A375 (cell line): ENCODE data around the gene NAXE. TPM values are rescaled to one million over a fixed set of nuclear protein-coding genes. Genes with fewer than 3 reads are reported as not detected.

Experiments
- total RNA-seq: library from RNA; depleted of rRNA; stranded (reverse); fragments of >200 nt; shearing (Covaris generic); gene quantifications from 2 replicates; pipeline ENCODE4 v1.2.3, GENCODE V29; 2014; rRNA removed

Gene NAXE
- 215 and 218 TPM in 2 replicates for total RNA-seq

GRCh38 chr1:156591432-156592157, at the start of gene NAXE:
Gene NAXE, plus strand, starts transcription at chr1:156591776. Its CDS starts 29 bp downstream, at chr1:156591805.

GRCh38 chr1:156571919-156572662, 19.5 kb upstream of the NAXE start, which contains the start of gene IQGAP3:
Gene IQGAP3, minus strand, starts transcription at chr1:156572565. Its CDS starts 36 bp downstream, at chr1:156572529.

GRCh38 chr1:156579472-156579871, 12.1 kb upstream of the NAXE start, which contains the start of gene TTC24:
Gene TTC24, plus strand, starts transcription at chr1:156579723. Its CDS starts 1,642 bp downstream, at chr1:156581365.

GRCh38 chr1:156601122-156601830, 9.7 kb downstream of the NAXE start, which contains the start of gene GPATCH4:
Gene GPATCH4, minus strand, starts transcription at chr1:156601479.

GRCh38 chr1:156618853-156619581, 27.4 kb downstream of the NAXE start, which contains the start of gene HAPLN2:
Gene HAPLN2, plus strand, starts transcription at chr1:156619415. Its CDS starts 4,076 bp downstream, at chr1:156623491.

GRCh38 chr1:156641761-156642264, 50.2 kb downstream of the NAXE start, which contains the start of gene BCAN:
Gene BCAN, plus strand, starts transcription at chr1:156642117. Its CDS starts 3,938 bp downstream, at chr1:156646055.

Other genes starting within 250 kb of the NAXE start
- not detected in 2 replicates for gene RHBG, start 222.6 kb upstream of the NAXE start, total RNA-seq
- 23.1 and 26.2 TPM in 2 replicates for gene MEF2D, start 91.0 kb upstream of the NAXE start, total RNA-seq
- 99.3 and 101 TPM in 2 replicates for gene IQGAP3, start 19.2 kb upstream of the NAXE start, total RNA-seq
- gene TTC24, start 12.1 kb upstream of the NAXE start, total RNA-seq, result not detected in 2 replicates
- gene GPATCH4, start 9.7 kb downstream of the NAXE start, total RNA-seq, result 101 and 103 TPM in 2 replicates
- not detected in 2 replicates for gene HAPLN2, start 27.6 kb downstream of the NAXE start, total RNA-seq
- gene BCAN, start 50.3 kb downstream of the NAXE start, total RNA-seq, result not detected in 2 replicates
- 47.5 and 50.1 TPM in 2 replicates for gene NES, start 85.6 kb downstream of the NAXE start, total RNA-seq
- gene CRABP2, start 113.8 kb downstream of the NAXE start, total RNA-seq, result 1.8 and 2.6 TPM in 2 replicates
- gene METTL25B, start 136.7 kb downstream of the NAXE start, total RNA-seq, result 28.6 and 47.5 TPM in 2 replicates
- 44.0 and 46.3 TPM in 2 replicates for gene ISG20L2, start 137.0 kb downstream of the NAXE start, total RNA-seq
- gene MRPL24, start 149.3 kb downstream of the NAXE start, total RNA-seq, result 263 and 271 TPM in 2 replicates
- gene HDGF, start 159.9 kb downstream of the NAXE start, total RNA-seq, result 661 and 664 TPM in 2 replicates
- 71.5 and 86.6 TPM in 2 replicates for gene PRCC, start 175.8 kb downstream of the NAXE start, total RNA-seq
- 1.0 and 1.8 TPM in 2 replicates for gene SH2D2A, start 225.1 kb downstream of the NAXE start, total RNA-seq